IMR-90 (cell line): ENCODE data around the gene NUCB1. TPM values are rescaled to one million over a fixed set of nuclear protein-coding genes. Genes with fewer than 3 reads are reported as not detected.

Experiments
- ATAC-seq: fragments of 200-7000 bp; cut with Tn5 transposase; 2 replicates; pipeline ENCODE4 v1.9.1; 2020; ENCODE audit warnings: low read depth, mild to moderate bottlenecking, moderate library complexity
- BruUV-seq: library from RNA; stranded (reverse); fragments of 400-500 nt; replicated peaks from 2 replicates; lab custom pipeline; 2021; lab: Mats Ljungman, UMichigan
- CTCF ChIA-PET: fragments of 300-600 bp; formaldehyde crosslinking; extraction: SDS; loops from one replicate; lab custom pipeline; 2021; ENCODE audit warnings: antibody characterized with exemption; lab: Yijun Ruan, JAX
- POLR2A ChIA-PET: fragments of 300-600 bp; sonication (Branson Sonifier 250); formaldehyde crosslinking; loops from one replicate; lab custom pipeline; 2022; ENCODE audit warnings: antibody characterized with exemption; ENCODE audit not compliant: unreplicated experiment; lab: Charles Lee
- DNase-seq: peaks from one replicate; pipeline ENCODE4 v3.0.0; 2013
- H2AFZ ChIP-seq: replicated peaks from 2 replicates; pipeline ENCODE3; 2013; ENCODE audit warnings: low read length, mild to moderate bottlenecking; ENCODE audit not compliant: poor library complexity
- H2AK5ac ChIP-seq: 2 replicates; pipeline ENCODE4 v1.6.1; 2013; ENCODE audit warnings: low read depth, low read length, inconsistent platforms
- H2AK9ac ChIP-seq: replicated peaks from 2 replicates; pipeline ENCODE3; 2013; ENCODE audit warnings: mild to moderate bottlenecking, low read depth, low read length, moderate library complexity; ENCODE audit not compliant: poor library complexity
- H2BK120ac ChIP-seq: 2 replicates; pipeline ENCODE4 v1.6.1; 2013; ENCODE audit warnings: low read depth, low read length, inconsistent platforms
- H2BK15ac ChIP-seq: 3 replicates; pipeline ENCODE4 v1.6.1; 2013; ENCODE audit warnings: low read depth, low read length, inconsistent platforms
- H2BK20ac ChIP-seq: 2 replicates; pipeline ENCODE4 v1.6.1; 2013; ENCODE audit warnings: low read depth, mild to moderate bottlenecking, inconsistent platforms, low read length, moderate library complexity
- H2BK5ac ChIP-seq: 2 replicates; pipeline ENCODE4 v1.6.1; 2013; ENCODE audit warnings: mild to moderate bottlenecking, low read depth, low read length, inconsistent platforms; ENCODE audit not compliant: poor library complexity, severe bottlenecking
- H3K14ac ChIP-seq: replicated peaks from 2 replicates; pipeline ENCODE4 v1.6.1; 2013; ENCODE audit warnings: low read depth, low read length, inconsistent platforms
- H3K18ac ChIP-seq: 2 replicates; pipeline ENCODE4 v1.6.1; 2013; ENCODE audit warnings: low read depth, low read length, control low read depth
- H3K23ac ChIP-seq: 2 replicates; pipeline ENCODE4 v1.6.1; 2013; ENCODE audit warnings: low read depth, low read length, inconsistent platforms
- H3K27ac ChIP-seq: 2 replicates; pipeline ENCODE4 v1.5.1; 2013; ENCODE audit warnings: mild to moderate bottlenecking, control low read depth, low read length; ENCODE audit not compliant: insufficient read depth
- H3K27me3 ChIP-seq: 2 replicates; pipeline ENCODE4 v1.6.1; 2013; ENCODE audit warnings: low read length; ENCODE audit not compliant: control insufficient read depth, insufficient read depth
- H3K36me3 ChIP-seq: 2 replicates; pipeline ENCODE4 v1.6.1; 2013; ENCODE audit warnings: low read length, mixed read lengths; ENCODE audit not compliant: control insufficient read depth, insufficient read depth
- H3K4ac ChIP-seq: 2 replicates; pipeline ENCODE4 v1.6.1; 2013; ENCODE audit warnings: low read depth, low read length, inconsistent platforms
- H3K4me1 ChIP-seq: 2 replicates; pipeline ENCODE4 v1.6.1; 2013; ENCODE audit warnings: low read length, mixed read lengths; ENCODE audit not compliant: control insufficient read depth, insufficient read depth
- H3K4me2 ChIP-seq: 2 replicates; pipeline ENCODE4 v1.6.1; 2013; ENCODE audit warnings: low read depth, mild to moderate bottlenecking, control low read depth, low read length, moderate library complexity
- H3K4me3 ChIP-seq: 2 replicates; pipeline ENCODE4 v1.5.1; 2013; ENCODE audit warnings: low read depth, mild to moderate bottlenecking, control low read depth, low read length, moderate library complexity; ENCODE audit not compliant: insufficient read depth
- H3K56ac ChIP-seq: 2 replicates; pipeline ENCODE4 v1.6.1; 2013; ENCODE audit warnings: low read length, inconsistent platforms; ENCODE audit not compliant: insufficient read depth; ENCODE audit errors: extremely low read depth
- H3K79me1 ChIP-seq, 2 experiments: 2 replicates each; pipeline ENCODE4 v1.6.1; 2013; ENCODE audit warnings: low read length in 2 of 2, inconsistent platforms in 1 of 2, low read depth in 1 of 2
- H3K9ac ChIP-seq: 2 replicates; pipeline ENCODE4 v1.6.1; 2013; ENCODE audit warnings: low read depth, low read length, control low read depth
- H3K9me1 ChIP-seq: 2 replicates; pipeline ENCODE4 v1.6.1; 2013; ENCODE audit warnings: low read length, inconsistent platforms; ENCODE audit not compliant: insufficient read depth
- H3K9me3 ChIP-seq: 2 replicates; pipeline ENCODE4 v1.6.1; 2013; ENCODE audit warnings: low read length; ENCODE audit not compliant: control insufficient read depth, insufficient read depth
- H4K20me1 ChIP-seq: 2 replicates; pipeline ENCODE4 v1.6.1; 2013; ENCODE audit warnings: low read length, inconsistent platforms; ENCODE audit not compliant: insufficient read depth
- H4K5ac ChIP-seq: 2 replicates; pipeline ENCODE4 v1.6.1; 2013; ENCODE audit warnings: mild to moderate bottlenecking, low read depth, low read length, control low read depth
- H4K8ac ChIP-seq, 2 experiments: 2 replicates each; pipeline ENCODE4 v1.6.1; 2013; ENCODE audit warnings: low read depth in 2 of 2, low read length in 2 of 2, control low read depth in 1 of 2, inconsistent platforms in 1 of 2
- H4K91ac ChIP-seq: 2 replicates; pipeline ENCODE4 v1.6.1; 2013; ENCODE audit warnings: low read depth, low read length, inconsistent platforms; ENCODE audit not compliant: insufficient read depth
- BHLHE40 ChIP-seq: fragments of 150-350 bp; IDR thresholded peaks from 2 replicates; pipeline ENCODE4 v1.6.1; 2016; ENCODE audit warnings: mild to moderate bottlenecking, low read depth, low read length
- FOS ChIP-seq: fragments of 150-350 bp; IDR thresholded peaks from 2 replicates; pipeline ENCODE4 v1.6.1; 2016; ENCODE audit warnings: low read depth, low read length
- MAFK ChIP-seq: IDR thresholded peaks from 2 replicates; pipeline ENCODE4 v1.6.1; 2012; ENCODE audit warnings: low read depth, low read length, improper control_type of control experiment
- MAZ ChIP-seq: IDR thresholded peaks from 2 replicates; pipeline ENCODE4 v1.6.1; 2012; ENCODE audit warnings: low read depth, mild to moderate bottlenecking, low read length, improper control_type of control experiment, moderate library complexity, borderline replicate concordance
- NFE2L2 ChIP-seq: fragments of 150-350 bp; IDR thresholded peaks from 2 replicates; pipeline ENCODE4 v1.6.1; 2016; ENCODE audit warnings: low read depth, mild to moderate bottlenecking, low read length
- RCOR1 ChIP-seq: IDR thresholded peaks from 2 replicates; pipeline ENCODE4 v1.6.1; 2012; ENCODE audit warnings: mild to moderate bottlenecking, low read length, improper control_type of control experiment; ENCODE audit not compliant: insufficient replicate concordance
- SMC3 ChIP-seq: fragments of 150-350 bp; IDR thresholded peaks from 2 replicates; pipeline ENCODE4 v1.6.1; 2016; ENCODE audit warnings: low read depth, mild to moderate bottlenecking, antibody characterized with exemption, low read length, moderate library complexity
- WGBS, 2 experiments: methylation state at CpG; one replicate each; pipeline versions ENCODE4 v1.1.5 to v1.1.7; 2013; ENCODE audit warnings: missing lambda C conversion rate in 2 of 2; ENCODE audit not compliant: insufficient read length in 1 of 2; ENCODE audit errors: extremely low coverage in 2 of 2; 5-methylcytosine and 5-hydroxymethylcytosine counted together
- dilution Hi-C: fragments of 300-500 bp; cut with HindIII; formaldehyde crosslinking; loops from one replicate; pipeline ENCODE4 v1.14.3; 2018; ENCODE audit warnings: low sequenced_read_pairs; ENCODE audit not compliant: unreplicated experiment
- in situ Hi-C: fragments of 300-500 bp; cut with MboI; formaldehyde crosslinking; loops from 3 replicates; pipeline ENCODE4 v1.14.3; 2019; ENCODE audit warnings: low sequenced_read_pairs, inconsistent platforms, mixed read lengths
- intact Hi-C: fragments of 100-400 bp; cut with micrococcal nuclease; formaldehyde crosslinking; loops from 2 replicates; pipeline ENCODE4 v1.10.0; 2022
- polyA plus RNA-seq, 3 experiments: library from polyadenylated mRNA; depleted of rRNA; stranded (reverse); fragments of >200 nt; gene quantifications; 2 replicates each; pipeline ENCODE4 v1.2.3, GENCODE V29; 2012; ENCODE audit warnings: low replicate concordance in 1 of 3
- total RNA-seq: library from RNA; depleted of rRNA; stranded (reverse); fragments of >200 nt; gene quantifications from 2 replicates; pipeline ENCODE4 v1.2.3, GENCODE V29; 2012
- TF ChIP-seq, protein P1 (sequence below): fragments of 150-350 bp; IDR thresholded peaks from 2 replicates; pipeline ENCODE4 v1.6.1; 2017; ENCODE audit warnings: mild to moderate bottlenecking, antibody characterized with exemption, low read length, low read depth

NUCB1 gene
- total and polyA plus RNA-seq, 2 of the 4 experiments (the other 2 are of a cell fraction) = 37.3 to 253 TPM

DNA sequence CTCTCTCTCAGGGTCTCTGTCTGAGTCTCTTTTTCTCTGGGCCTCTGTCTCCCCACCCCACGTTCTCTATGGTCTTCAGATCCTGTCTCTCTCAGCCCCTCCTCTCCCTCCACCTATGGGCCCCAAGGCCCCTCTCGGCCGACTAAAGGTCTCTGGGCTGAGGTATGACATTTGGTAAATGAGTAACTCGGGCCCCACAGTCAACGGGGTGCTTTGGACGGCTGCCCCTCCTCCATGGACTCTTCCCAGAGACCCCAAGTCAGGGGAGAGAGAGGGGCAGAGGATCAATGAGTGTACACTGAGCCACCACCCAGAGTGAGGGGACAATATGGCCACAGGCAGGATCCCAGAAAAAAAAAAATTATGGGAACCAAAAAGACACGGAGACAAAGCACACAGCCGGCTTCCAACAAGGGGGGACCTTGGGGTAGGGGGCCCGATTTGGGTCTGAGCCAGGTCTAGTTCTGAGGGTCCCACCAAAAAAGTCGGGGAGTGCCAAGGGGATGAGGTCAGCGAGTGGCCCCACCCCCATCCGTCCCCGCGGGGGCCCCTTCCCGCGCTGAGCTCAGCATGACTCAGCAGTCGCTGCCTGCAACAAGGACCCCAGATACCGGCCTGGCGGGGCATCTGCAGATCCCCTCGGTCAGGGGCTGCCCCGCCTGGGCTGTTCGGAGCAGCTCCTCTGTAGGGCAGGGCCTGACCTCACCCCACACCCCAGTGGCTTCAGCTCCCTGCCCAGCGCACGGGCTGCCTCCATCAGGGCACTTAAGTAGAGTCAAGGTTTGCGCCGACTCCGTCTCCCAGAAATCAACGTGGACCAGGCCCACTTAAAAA lies 63.5 kb downstream of the NUCB1 start:
- Histone ChIP-seq H3K27ac (peak overlapping the region; percentile 96), H2AK5ac (peak overlapping the region; percentile 94), H3K4me1 (peaks cover 20% of the 10 kb centered on the region), H3K9ac (peak overlapping the region; percentile 70), H3K4ac (peak overlapping the region; percentile 99), H2BK5ac (peak overlapping the region; percentile 99), H4K91ac (peak overlapping the region; percentile 98), H3K36me3 (peaks cover 21% of the 10 kb centered on the region), H3K18ac (peak overlapping the region; percentile 96), H3K9me3 (no peaks in the 10 kb centered on the region), H2AFZ (peak overlapping the region; percentile 82), H3K23ac (peak overlapping the region; percentile 99), H3K56ac (peak overlapping the region; percentile 88), H3K4me2 (peak overlapping the region; percentile 49), H3K14ac (peak overlapping the region; percentile 98), H3K27me3 (no peaks in the 10 kb centered on the region), H4K8ac (peak overlapping the region; percentile 63 to 92), H2BK15ac (peak overlapping the region; percentile 89; the same call in 2 of the 3 replicates), H4K20me1 (peaks cover 34% of the 10 kb centered on the region), H2BK20ac (peak overlapping the region; percentile 99), H3K4me3 (0 out of 2 replicates have a peak overlapping the region, but pooled peaks have one; percentile 2), H4K5ac (peak overlapping the region; percentile 97), H3K79me1 (peaks cover 0 to 67% of the 10 kb centered on the region in 2 experiments; a peak in 3 of 4 replicates), H3K9me1 (peaks cover 11% of the 10 kb centered on the region), H2AK9ac (peak overlapping the region; percentile 91), H2BK120ac (peak overlapping the region; percentile 99)
- peak; percentile 97 for TF ChIP-seq MAZ
- 0 out of 2 replicates have a peak, but pooled peaks have one; percentile 15 for TF ChIP-seq BHLHE40
- no peak for TF ChIP-seq SMC3
- TF ChIP-seq, protein P1, sequence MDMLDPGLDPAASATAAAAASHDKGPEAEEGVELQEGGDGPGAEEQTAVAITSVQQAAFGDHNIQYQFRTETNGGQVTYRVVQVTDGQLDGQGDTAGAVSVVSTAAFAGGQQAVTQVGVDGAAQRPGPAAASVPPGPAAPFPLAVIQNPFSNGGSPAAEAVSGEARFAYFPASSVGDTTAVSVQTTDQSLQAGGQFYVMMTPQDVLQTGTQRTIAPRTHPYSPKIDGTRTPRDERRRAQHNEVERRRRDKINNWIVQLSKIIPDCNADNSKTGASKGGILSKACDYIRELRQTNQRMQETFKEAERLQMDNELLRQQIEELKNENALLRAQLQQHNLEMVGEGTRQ = no peak
- TF ChIP-seq MAFK = peak; percentile 90
- no peak for TF ChIP-seq RCOR1
- peak; percentile 78 for TF ChIP-seq FOS
- TF ChIP-seq NFE2L2 = peak; percentile 98
- BruUV-seq = no TSS peak
- dilution Hi-C loops = no loop called here
- ChIA-PET POLR2A (interaction anchor here (0.6 to 1.3 kb wide), 6 partner anchors 9 to 119 kb away, joined by 3 to 8 read pairs (median 4); partner anchors contain the start of genes BAX, NUCB1 and PPP1R15A), CTCF (interaction anchor here (1.3 kb wide), 1 partner anchor 30 kb away, joined by 3 read pairs; the partner anchor contains the start of gene RUVBL2)
- ATAC-seq (peak; percentile 18), DNase-seq (peak; percentile 71)
- in situ Hi-C loops = loop anchor here (5.0 to 10.0 kb wide), 2 partner anchors 71 to 319 kb away; partner anchors contain the start of gene CA11
- intact Hi-C loops = loop anchor here (2.0 to 10.0 kb wide), 2 partner anchors 89 to 319 kb away; partner anchors contain the start of gene CA11
- 9% methylated on average over 6 of the region's 28 CpGs; no CpG with 5 or more reads in 1 of the 2 experiments for WGBS, 2 experiments
